ENCODE results near the gene MMP2. TPM values are rescaled to one million over a fixed set of nuclear protein-coding genes. Genes with fewer than 3 reads are reported as not detected.
A peak's percentile ranks its signal among the peaks of the same experiment; 100 is the strongest.

The MMP2 gene
- total RNA-seq, 1 donor from 2014 or later, result 153 TPM

- H3K27ac Mint-ChIP-seq (ENCODE audit: unreplicated experiment), result no peak overlapping the region
- H3K4me1 Mint-ChIP-seq, result no peaks in the 10 kb centered on the region
- DNase-seq (ENCODE audit: low read depth, low spot score), result no peak
- H3K27me3 Mint-ChIP-seq (ENCODE audit: low read depth), result no peaks in the 10 kb centered on the region
- no peaks in the 10 kb centered on the region for H3K36me3 Mint-ChIP-seq (ENCODE audit: low read depth)
- TF ChIP-seq, protein P1, sequence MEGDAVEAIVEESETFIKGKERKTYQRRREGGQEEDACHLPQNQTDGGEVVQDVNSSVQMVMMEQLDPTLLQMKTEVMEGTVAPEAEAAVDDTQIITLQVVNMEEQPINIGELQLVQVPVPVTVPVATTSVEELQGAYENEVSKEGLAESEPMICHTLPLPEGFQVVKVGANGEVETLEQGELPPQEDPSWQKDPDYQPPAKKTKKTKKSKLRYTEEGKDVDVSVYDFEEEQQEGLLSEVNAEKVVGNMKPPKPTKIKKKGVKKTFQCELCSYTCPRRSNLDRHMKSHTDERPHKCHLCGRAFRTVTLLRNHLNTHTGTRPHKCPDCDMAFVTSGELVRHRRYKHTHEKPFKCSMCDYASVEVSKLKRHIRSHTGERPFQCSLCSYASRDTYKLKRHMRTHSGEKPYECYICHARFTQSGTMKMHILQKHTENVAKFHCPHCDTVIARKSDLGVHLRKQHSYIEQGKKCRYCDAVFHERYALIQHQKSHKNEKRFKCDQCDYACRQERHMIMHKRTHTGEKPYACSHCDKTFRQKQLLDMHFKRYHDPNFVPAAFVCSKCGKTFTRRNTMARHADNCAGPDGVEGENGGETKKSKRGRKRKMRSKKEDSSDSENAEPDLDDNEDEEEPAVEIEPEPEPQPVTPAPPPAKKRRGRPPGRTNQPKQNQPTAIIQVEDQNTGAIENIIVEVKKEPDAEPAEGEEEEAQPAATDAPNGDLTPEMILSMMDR (conservative IDR thresholded peaks at IDR 0.05), result no peak
- no peaks in the 10 kb centered on the region for H3K9me3 Mint-ChIP-seq
- H3K4me3 Mint-ChIP-seq, result no peak overlapping the region
These were observed 53.2 kb downstream of the MMP2 start for GRCh38 chr16:55532227-55532626.

GRCh38 chr16:55534756-55535155 lies 55.8 kb downstream of the MMP2 start:
- TF ChIP-seq, protein P1 (conservative IDR thresholded peaks at IDR 0.05), result no peak
- no peaks in the 10 kb centered on the region for H3K9me3 Mint-ChIP-seq
- H3K27ac Mint-ChIP-seq (ENCODE audit: unreplicated experiment), result no peak overlapping the region
- no peaks in the 10 kb centered on the region for H3K27me3 Mint-ChIP-seq (ENCODE audit: low read depth)
- H3K36me3 Mint-ChIP-seq (ENCODE audit: low read depth), result no peaks in the 10 kb centered on the region
- peaks cover 6% of the 10 kb centered on the region for H3K4me1 Mint-ChIP-seq
- DNase-seq (ENCODE audit: low read depth, low spot score), result no peak
- H3K4me3 Mint-ChIP-seq, result no peak overlapping the region

DNA sequence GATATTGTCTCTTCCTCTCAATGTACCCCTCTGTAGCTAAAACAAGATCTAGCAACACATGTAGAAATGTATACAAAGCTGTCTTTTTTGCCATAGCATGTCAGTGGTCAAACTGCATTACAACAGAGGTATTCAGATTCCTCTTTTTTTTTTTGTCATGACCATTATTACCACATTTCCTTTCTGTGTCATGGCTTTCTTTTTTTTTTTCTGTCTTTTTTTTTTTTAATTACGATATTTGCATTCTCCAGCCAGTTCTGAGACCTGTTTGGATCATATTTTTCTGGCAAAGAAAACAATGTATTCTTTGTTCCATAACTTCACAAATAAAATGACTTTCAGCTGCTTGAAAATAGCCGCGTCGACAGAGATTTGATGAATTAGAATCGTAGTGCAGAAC lies 60.1 kb downstream of the MMP2 start:
- Mint-ChIP-seq H3K9me3 (no peaks in the 10 kb centered on the region), H3K36me3 (ENCODE audit: low read depth) (no peaks in the 10 kb centered on the region), H3K4me3 (peak overlapping the region; percentile 4), H3K27ac (ENCODE audit: unreplicated experiment) (peak overlapping the region; percentile 63), H3K4me1 (peaks cover 10% of the 10 kb centered on the region), H3K27me3 (ENCODE audit: low read depth) (no peaks in the 10 kb centered on the region)
- DNase-seq (ENCODE audit: low read depth, low spot score), result no peak
- TF ChIP-seq, protein P1 (conservative IDR thresholded peaks at IDR 0.05), result no peak

- no peaks in the 10 kb centered on the region for H3K27me3 Mint-ChIP-seq (ENCODE audit: low read depth)
- H3K36me3 Mint-ChIP-seq (ENCODE audit: low read depth), result no peaks in the 10 kb centered on the region
- no peaks in the 10 kb centered on the region for H3K9me3 Mint-ChIP-seq
- TF ChIP-seq, protein P1 (conservative IDR thresholded peaks at IDR 0.05), result no peak
- H3K4me1 Mint-ChIP-seq, result peaks cover 10% of the 10 kb centered on the region
- no peak overlapping the region for H3K27ac Mint-ChIP-seq (ENCODE audit: unreplicated experiment)
- no peak overlapping the region for H3K4me3 Mint-ChIP-seq
- no peak for DNase-seq (ENCODE audit: low read depth, low spot score)
These were observed 60.5 kb downstream of the MMP2 start for GRCh38 chr16:55539488-55539887.

DNA sequence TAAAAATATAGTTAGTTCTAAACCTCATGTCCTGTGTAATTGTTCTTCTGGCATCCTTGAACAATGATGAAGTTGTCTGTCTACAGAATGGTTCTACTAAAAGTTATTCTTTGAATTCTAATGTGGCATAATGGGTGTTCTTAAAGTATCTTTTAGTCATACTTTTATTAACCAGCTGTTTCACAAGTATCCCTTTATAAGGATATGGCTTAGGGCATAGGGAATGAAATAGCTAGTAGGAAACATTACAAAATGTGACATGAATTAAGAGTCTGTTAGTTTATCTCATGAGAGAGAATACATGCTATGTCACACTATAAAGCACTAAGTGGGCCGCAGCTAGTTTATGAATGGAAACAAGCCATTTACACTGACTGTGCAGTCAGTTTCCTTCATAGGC lies 61.2 kb downstream of the MMP2 start:
- Mint-ChIP-seq H3K4me3 (no peak overlapping the region), H3K36me3 (ENCODE audit: low read depth) (no peaks in the 10 kb centered on the region), H3K4me1 (peaks cover 10% of the 10 kb centered on the region), H3K9me3 (no peaks in the 10 kb centered on the region), H3K27me3 (ENCODE audit: low read depth) (no peaks in the 10 kb centered on the region), H3K27ac (ENCODE audit: unreplicated experiment) (no peak overlapping the region)
- TF ChIP-seq, protein P1 (conservative IDR thresholded peaks at IDR 0.05), result no peak
- no peak for DNase-seq (ENCODE audit: low read depth, low spot score)
